Activated CD4-positive, alpha-beta memory T cell treated with anti-CD3 and anti-CD28 coated beads for 36 hours (primary cell): ENCODE results near the gene JCAD. TPM values are rescaled to one million over a fixed set of nuclear protein-coding genes. Genes with fewer than 3 reads are reported as not detected.
"Not testable (repeated sequence)": the region's sequence is repeated elsewhere in the genome, so short reads cannot be mapped to it uniquely, and the experiment has no call there.

Experiments
- CTCF ChIA-PET: fragments of 350-600 bp; sonication (Branson Sonifier 250); formaldehyde crosslinking; loops from one replicate; lab custom pipeline; 2021; ENCODE audit warnings: antibody characterized with exemption, inconsistent platforms; lab: Charles Lee
- POLR2A ChIA-PET: fragments of 350-600 bp; sonication (Branson Sonifier 250); formaldehyde crosslinking; loops from one replicate; lab custom pipeline; 2021; ENCODE audit warnings: antibody characterized with exemption; lab: Charles Lee
- DNase-seq: peaks from one replicate; pipeline ENCODE4 v3.0.0-alpha.2; 2020
- H3K27ac Mint-ChIP-seq: one replicate; pipeline ENCODE4 v1.8.0; 2021; ENCODE audit warnings: mixed read lengths
- H3K27me3 Mint-ChIP-seq: one replicate; pipeline ENCODE4 v1.8.0; 2021; ENCODE audit warnings: mixed read lengths
- H3K36me3 Mint-ChIP-seq: one replicate; pipeline ENCODE4 v1.8.0; 2021; ENCODE audit warnings: mixed read lengths
- H3K4me1 Mint-ChIP-seq: one replicate; pipeline ENCODE4 v1.8.0; 2021; ENCODE audit warnings: low read depth, mixed read lengths
- H3K4me3 Mint-ChIP-seq: one replicate; pipeline ENCODE4 v1.8.0; 2021; ENCODE audit warnings: mild to moderate bottlenecking, mixed read lengths
- H3K9me3 Mint-ChIP-seq: one replicate; pipeline ENCODE4 v1.8.0; 2021; ENCODE audit warnings: mixed read lengths
- intact Hi-C: fragments of 100-400 bp; cut with micrococcal nuclease; formaldehyde crosslinking; loops from one replicate; pipeline ENCODE4 v1.15.1; 2023
- total RNA-seq, 2 experiments: library from RNA; stranded (reverse); gene quantifications; one replicate each; pipeline ENCODE4 v1.2.3, GENCODE V29; 2021

JCAD gene
- total RNA-seq, 2 experiments from 2014 or later = 0.05 TPM; not detected in 1

DNA sequence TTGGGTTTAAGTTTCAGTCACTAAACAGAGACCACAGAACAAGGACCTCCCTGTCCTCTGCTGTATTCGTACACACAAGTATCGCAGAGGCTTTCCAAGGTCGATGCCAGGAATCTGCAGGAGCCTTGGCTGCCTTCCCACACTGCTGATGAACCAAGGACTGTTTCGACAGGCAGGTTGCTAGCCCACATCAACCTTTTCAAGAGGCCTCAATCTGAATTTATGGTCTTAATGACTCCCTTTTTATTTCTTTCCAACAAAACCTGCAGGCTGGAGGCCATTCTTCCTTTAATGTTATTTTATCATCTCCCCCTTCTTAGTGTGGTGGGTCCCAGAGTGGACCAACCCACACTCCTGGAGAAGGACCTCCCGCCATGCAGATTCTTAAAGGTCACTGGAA is 45.6 kb downstream of the JCAD start:
- peaks cover 36% of the 10 kb centered on the region for H3K27me3 Mint-ChIP-seq
- intact Hi-C loops = no loop called here
- H3K27ac Mint-ChIP-seq = no peak overlapping the region
- no peak overlapping the region for H3K4me3 Mint-ChIP-seq
- H3K4me1 Mint-ChIP-seq = peaks cover 5% of the 10 kb centered on the region
- ChIA-PET CTCF (no interaction called here), POLR2A (no interaction called here)
- H3K9me3 Mint-ChIP-seq = no peaks in the 10 kb centered on the region
- DNase-seq = no peak
- no peaks in the 10 kb centered on the region for H3K36me3 Mint-ChIP-seq

DNA sequence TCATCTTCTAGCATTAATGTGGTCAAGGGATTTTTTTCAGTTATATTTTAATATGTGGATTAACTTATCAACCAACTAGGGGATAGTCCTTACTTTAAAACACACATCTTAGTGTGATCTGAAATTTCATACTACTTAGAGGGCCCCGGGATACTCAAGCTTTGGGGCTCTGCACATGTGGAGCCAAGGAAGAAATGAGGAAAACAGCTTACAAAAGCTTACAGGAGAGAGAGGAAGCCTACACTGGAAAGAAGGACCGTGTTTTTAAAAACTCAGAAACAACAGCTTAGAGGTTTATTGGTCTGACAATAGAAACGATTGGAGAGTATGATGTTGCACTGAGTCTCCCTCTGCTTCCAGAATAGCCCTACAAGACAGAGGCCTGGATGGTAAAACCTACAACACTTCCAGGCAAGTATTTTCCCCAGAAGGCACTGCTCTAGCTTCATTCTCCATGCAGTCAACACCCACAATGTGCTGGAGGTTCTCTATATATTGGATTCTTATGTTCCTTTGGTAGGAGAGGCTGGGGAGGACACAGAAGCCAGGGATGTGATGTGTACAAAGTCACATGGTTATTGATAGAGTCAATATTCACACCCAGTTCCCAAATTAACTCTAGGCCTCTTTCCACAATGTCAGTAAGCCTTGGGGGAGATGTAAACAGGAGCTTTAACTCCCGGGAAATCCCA is 47.3 kb downstream of the JCAD start:
- H3K27ac Mint-ChIP-seq = no peak overlapping the region
- DNase-seq = no peak
- no peak overlapping the region for H3K4me3 Mint-ChIP-seq
- ChIA-PET CTCF (interaction anchor here (1.5 to 6.0 kb wide), 3 partner anchors 10 to 15 kb away, joined by 5 to 23 read pairs (median 17); no protein-coding TSS in a partner anchor), POLR2A (no interaction called here)
- peaks cover 32% of the 10 kb centered on the region for H3K27me3 Mint-ChIP-seq
- no peaks in the 10 kb centered on the region for H3K36me3 Mint-ChIP-seq
- intact Hi-C loops = no loop called here
- no peaks in the 10 kb centered on the region for H3K9me3 Mint-ChIP-seq
- peaks cover 9% of the 10 kb centered on the region for H3K4me1 Mint-ChIP-seq

DNA sequence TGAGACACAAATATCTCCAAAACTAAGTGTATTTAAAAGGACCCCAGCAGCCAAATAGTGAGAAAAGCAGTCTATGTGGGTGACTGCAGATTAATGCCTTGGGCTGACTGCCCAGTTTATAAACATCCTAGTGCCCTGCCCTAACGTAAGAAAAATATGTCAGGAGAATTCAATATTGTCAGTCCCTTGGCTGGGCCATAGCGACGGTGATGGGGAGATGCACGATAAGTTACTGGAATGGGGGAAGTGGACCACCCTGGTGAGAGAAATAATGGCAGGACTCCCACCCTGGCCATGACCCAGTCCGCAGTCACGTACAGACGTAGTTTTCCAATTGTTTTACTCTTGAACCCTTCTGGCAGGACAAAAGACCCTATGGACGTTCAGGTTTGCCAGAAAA is 48.0 kb downstream of the JCAD start:
- H3K27ac Mint-ChIP-seq = no peak overlapping the region
- H3K27me3 Mint-ChIP-seq = peaks cover 36% of the 10 kb centered on the region
- DNase-seq = no peak
- peaks cover 9% of the 10 kb centered on the region for H3K4me1 Mint-ChIP-seq
- H3K36me3 Mint-ChIP-seq = no peaks in the 10 kb centered on the region
- no peaks in the 10 kb centered on the region for H3K9me3 Mint-ChIP-seq
- ChIA-PET POLR2A (no interaction called here), CTCF (interaction anchor here (2.4 to 6.0 kb wide), 2 partner anchors 10 to 13 kb away, joined by 17 to 23 read pairs; no protein-coding TSS in a partner anchor)
- H3K4me3 Mint-ChIP-seq = no peak overlapping the region
- intact Hi-C loops = no loop called here

DNA sequence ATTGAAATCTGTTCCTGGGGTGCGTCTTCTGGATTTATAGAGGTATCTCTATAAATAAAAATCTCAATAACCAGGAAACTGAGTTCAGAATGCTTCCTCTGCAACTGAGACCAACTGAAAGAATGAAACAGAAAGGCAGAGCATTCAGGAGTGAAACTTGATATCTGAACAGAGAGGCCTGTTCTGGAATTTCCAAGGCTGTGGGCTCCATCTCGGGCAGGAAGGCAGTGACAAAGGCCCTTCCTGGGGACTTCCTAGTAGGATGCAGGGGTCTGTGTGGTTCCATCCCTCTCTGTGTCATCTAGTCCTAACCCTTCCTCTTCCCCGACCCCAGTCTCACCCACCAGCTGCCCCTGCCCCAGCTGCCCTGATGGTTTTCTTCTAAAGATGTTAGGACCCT is 52.0 kb downstream of the JCAD start:
- ChIA-PET CTCF (interaction anchor here (6.0 kb wide), 1 partner anchor 9 kb away, joined by 23 read pairs; no protein-coding TSS in a partner anchor), POLR2A (no interaction called here)
- peaks cover 10% of the 10 kb centered on the region for H3K4me1 Mint-ChIP-seq
- no peaks in the 10 kb centered on the region for H3K36me3 Mint-ChIP-seq
- no peaks in the 10 kb centered on the region for H3K9me3 Mint-ChIP-seq
- no peak overlapping the region for H3K27ac Mint-ChIP-seq
- intact Hi-C loops = loop anchor here (10.0 kb wide), 1 partner anchor 367 kb away; no protein-coding TSS in a partner anchor
- H3K27me3 Mint-ChIP-seq = peaks cover 36% of the 10 kb centered on the region
- H3K4me3 Mint-ChIP-seq = no peak overlapping the region
- no peak for DNase-seq

DNA sequence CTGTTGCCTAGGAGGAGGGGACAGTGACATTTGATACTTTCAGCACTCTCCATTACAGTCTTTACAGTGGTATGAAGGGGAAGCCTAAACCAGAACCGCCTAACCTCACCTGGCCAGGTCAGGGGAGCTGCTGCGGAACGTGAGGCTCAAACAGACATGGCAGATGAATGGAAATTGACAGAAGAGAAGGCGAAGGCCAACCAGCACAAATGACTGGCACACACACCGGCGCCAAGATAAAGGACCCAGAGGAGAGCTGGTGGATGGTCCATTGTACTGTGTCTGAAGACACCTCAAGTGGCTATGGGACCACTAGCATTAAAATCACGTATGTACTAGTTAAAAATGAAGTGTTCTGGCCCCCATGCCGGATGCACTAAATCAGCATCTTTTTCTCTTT is 53.0 kb downstream of the JCAD start:
- Mint-ChIP-seq H3K4me3 (no peak overlapping the region), H3K9me3 (no peaks in the 10 kb centered on the region), H3K27me3 (peaks cover 37% of the 10 kb centered on the region), H3K27ac (no peak overlapping the region), H3K4me1 (peaks cover 10% of the 10 kb centered on the region), H3K36me3 (no peaks in the 10 kb centered on the region)
- CTCF ChIA-PET = interaction anchor here (6.0 kb wide), 1 partner anchor 8 kb away, joined by 23 read pairs; no protein-coding TSS in a partner anchor
- intact Hi-C loops = loop anchor here (10.0 kb wide), 1 partner anchor 368 kb away; no protein-coding TSS in a partner anchor
- DNase-seq = no peak
- POLR2A ChIA-PET = no interaction called here

DNA sequence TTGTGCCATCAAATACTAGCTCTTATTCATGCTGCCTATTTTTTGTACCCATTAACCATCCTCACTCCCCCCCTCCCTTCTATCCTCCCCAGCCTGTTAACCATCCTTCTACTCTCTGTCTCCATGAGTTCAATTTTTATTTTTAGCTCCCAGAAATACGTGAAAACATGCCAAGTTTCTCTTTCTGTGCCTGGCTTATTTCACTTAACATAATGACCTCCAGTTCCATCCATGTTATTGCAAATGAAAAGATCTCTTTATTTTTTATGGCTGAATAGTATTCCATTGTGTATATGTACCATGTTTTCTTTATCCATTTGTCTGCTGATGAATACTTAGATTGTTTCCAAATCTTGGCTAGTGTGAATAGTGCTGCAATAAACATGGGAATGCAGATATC is 54.3 kb downstream of the JCAD start:
- DNase-seq, H3K9me3 Mint-ChIP-seq, POLR2A ChIA-PET, CTCF ChIA-PET, H3K27ac Mint-ChIP-seq, H3K36me3 Mint-ChIP-seq, H3K4me3 Mint-ChIP-seq: not testable (repeated sequence)
- intact Hi-C loops = loop anchor here (10.0 kb wide), 1 partner anchor 370 kb away; no protein-coding TSS in a partner anchor
- Mint-ChIP-seq H3K27me3 (peaks cover 38% of the 10 kb centered on the region), H3K4me1 (peaks cover 10% of the 10 kb centered on the region)

DNA sequence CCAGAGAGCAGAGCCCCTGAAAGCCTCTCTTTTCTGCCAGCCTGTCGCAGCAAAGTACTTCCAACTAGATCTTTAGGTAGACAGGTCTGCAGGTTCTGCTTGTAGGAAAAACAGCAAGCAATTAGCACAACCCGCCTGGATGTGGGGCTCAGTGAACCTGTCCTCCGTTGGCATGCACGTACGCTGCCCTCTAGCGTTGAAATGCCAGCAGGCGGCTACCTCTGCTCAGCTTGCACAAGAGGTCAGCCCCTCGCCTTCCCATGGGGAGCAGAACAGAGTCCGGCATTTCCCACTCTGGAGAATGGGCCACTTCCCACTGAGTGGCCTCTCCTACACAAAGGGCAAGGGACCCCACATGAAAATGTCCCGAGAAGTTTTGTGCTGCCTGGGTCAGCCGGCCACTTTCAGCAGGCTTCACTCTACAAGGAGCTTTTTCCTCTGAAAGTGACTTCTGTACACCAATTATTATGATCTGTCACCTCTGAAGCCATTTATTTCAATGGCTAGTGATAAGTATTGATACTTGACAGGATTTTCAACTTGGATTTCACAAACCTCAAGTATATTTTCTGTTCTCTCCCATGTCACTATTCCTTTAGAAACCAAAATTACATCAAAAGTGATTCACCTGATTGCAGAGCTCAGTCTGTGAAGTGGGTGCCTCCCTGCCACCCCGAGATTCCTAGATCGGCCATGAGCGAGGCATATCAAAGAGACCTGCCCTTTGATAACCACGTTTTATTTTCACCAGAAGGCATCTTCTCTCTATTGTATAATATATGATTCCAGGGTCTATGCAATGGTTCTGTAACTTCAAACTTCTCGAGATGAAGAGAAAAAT is 56.7 kb downstream of the JCAD start:
- Mint-ChIP-seq H3K9me3 (no peaks in the 10 kb centered on the region), H3K27ac (no peak overlapping the region), H3K4me1 (peaks cover 8% of the 10 kb centered on the region), H3K4me3 (no peak overlapping the region), H3K27me3 (peaks cover 44% of the 10 kb centered on the region), H3K36me3 (no peaks in the 10 kb centered on the region)
- DNase-seq = peak; percentile 77
- ChIA-PET CTCF (interaction anchor here (0.7 to 3.0 kb wide), 12 partner anchors 10 to 589 kb away, joined by 3 to 17 read pairs (median 4); no protein-coding TSS in a partner anchor), POLR2A (interaction anchor here (0.6 kb wide), 1 partner anchor 25 kb away, joined by 3 read pairs; no protein-coding TSS in a partner anchor)
- intact Hi-C loops = loop anchor here (10.0 kb wide), 1 partner anchor 372 kb away; no protein-coding TSS in a partner anchor

DNA sequence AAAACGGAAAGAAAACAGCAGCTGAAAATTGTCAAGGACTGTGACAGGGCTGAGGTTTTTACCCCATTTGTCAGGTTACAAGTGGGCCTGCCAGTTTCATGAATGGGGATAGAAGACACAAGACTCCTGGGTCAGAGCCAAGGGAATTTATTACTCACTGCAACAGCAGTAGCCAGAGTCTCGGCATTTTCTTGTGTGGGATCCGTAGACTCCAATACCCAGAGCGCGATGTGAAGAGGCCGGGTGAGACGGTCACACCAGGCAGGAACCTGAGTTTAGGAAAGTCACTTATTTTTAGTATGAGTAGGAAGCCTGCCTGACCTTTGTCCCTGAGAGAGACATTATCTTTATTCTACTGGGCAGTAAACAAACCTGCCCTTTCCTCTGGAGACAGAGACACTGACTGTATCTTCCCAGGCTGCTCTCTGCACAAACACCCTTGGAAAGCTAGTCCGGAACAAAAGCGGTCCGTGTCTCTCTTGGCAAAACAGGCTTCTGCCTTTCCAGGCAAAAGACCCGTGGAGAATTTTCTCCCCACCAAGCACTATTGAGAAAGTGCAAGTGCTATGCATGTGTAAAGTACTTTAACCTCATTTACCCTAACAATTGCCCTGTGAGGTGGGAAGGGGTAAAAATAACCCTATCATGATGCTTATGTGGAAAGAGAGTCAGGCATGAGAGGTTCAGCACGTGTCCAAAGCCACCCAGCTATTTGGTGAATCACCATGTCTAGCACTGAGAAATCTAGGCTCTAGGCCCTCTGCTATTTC is 58.4 kb downstream of the JCAD start:
- H3K27ac Mint-ChIP-seq = no peak overlapping the region

DNA sequence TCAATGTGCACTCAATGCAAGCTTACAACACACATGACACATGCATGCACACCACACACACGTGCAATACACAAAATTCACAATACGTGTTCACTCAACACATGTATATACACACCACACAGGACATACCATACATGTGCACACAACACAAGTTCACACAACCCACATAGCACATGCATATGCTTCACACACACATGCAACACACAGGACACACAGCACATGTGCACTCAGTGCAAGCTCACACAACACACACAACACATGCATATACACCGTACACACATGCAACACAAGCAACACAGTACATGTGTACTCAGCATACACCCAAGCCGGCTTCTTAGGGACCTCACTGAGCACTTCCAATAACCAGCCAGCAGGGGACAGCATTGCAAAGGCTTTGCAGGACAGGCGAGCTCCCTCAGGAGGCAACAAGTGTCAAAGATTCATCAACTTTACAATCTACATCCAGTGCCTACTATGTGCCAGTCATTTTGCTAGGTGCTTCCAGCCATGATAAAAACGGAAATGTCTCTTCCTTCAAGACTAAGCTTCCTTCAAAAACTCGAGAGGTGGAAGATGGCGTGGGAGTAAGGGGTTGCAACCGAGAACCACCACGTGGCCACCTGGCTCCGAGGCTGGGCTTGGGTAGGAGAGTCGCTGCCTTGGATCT is 61.1 kb downstream of the JCAD start:
- Mint-ChIP-seq H3K4me3 (no peak overlapping the region), H3K4me1 (peaks cover 5% of the 10 kb centered on the region), H3K27ac (no peak overlapping the region), H3K27me3 (peaks cover 53% of the 10 kb centered on the region), H3K9me3 (no peaks in the 10 kb centered on the region), H3K36me3 (no peaks in the 10 kb centered on the region)
- intact Hi-C loops = loop anchor here (1.0 kb wide), 2 partner anchors 29 to 243 kb away; no protein-coding TSS in a partner anchor
- DNase-seq = peak; percentile 83
- CTCF ChIA-PET = interaction anchor here (0.6 to 2.7 kb wide), 40 partner anchors 9 to 593 kb away, joined by 3 to 23 read pairs (median 3); no protein-coding TSS in a partner anchor
- POLR2A ChIA-PET = no interaction called here

More for the DNA sequence above, 58.4 kb downstream of the JCAD start:
- Mint-ChIP-seq H3K4me1 (peaks cover 6% of the 10 kb centered on the region), H3K27me3 (peaks cover 46% of the 10 kb centered on the region), H3K4me3 (no peak overlapping the region), H3K36me3 (no peaks in the 10 kb centered on the region), H3K9me3 (no peaks in the 10 kb centered on the region)
- intact Hi-C loops = loop anchor here (10.0 kb wide), 1 partner anchor 374 kb away; no protein-coding TSS in a partner anchor
- DNase-seq = no peak
- ChIA-PET CTCF (interaction anchor here (1.1 to 3.0 kb wide), 7 partner anchors 11 to 240 kb away, joined by 3 to 17 read pairs (median 4); no protein-coding TSS in a partner anchor), POLR2A (no interaction called here)

DNA sequence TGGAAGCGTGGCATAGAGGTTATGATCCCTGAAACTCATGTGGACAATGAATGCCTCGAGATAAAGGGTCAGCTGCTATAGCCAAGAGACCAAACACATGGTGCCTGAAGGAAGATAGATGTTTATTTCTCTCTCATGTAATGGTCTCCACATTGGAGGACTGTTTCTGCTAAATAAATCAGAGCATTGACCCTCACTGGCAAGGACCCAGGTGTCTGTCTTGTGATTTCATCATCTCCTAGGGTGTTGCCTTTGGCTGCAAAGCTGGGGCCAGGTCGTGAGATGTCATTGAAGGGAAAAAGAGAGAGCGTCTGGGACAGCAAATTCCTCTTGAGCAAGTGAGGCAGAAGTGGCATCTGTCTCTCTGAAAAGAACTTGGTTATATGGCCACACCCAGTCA is 64.6 kb downstream of the JCAD start:
- ChIA-PET CTCF (no interaction called here), POLR2A (no interaction called here)
- intact Hi-C loops = no loop called here
- Mint-ChIP-seq H3K4me3 (no peak overlapping the region), H3K9me3 (no peaks in the 10 kb centered on the region), H3K4me1 (no peaks in the 10 kb centered on the region), H3K36me3 (no peaks in the 10 kb centered on the region), H3K27me3 (peaks cover 59% of the 10 kb centered on the region), H3K27ac (no peak overlapping the region)
- DNase-seq = no peak

DNA sequence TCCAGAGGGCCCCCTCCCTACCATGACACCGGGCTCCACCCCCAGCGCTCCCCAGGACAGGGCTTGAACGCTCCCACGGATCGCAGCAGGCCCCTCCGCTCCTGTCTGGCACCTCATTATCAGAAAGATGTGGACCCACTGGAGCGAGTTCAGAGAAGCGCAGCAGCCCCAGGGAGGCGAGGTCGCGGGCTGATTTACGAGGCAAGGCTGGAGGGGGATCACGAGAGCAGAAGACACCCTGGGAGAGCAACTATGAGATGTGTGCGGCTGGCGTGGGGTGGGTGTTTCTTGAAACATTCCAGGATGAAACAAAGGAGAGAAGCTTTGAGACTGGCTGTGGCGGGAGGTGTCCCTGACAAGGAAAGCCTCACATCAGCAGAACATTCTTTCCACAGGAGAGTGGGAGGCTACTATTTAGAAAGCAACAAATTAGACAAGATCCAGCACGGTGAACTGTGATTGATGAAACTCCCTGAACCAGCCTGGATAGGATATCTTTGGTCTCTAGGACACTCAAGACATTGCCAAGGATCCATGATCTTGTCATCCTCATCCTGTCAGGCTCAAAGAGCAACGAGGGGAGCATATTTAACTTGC is 66.0 kb downstream of the JCAD start:
- ChIA-PET POLR2A (no interaction called here), CTCF (no interaction called here)
- no peak for DNase-seq
- H3K27me3 Mint-ChIP-seq = peaks cover 56% of the 10 kb centered on the region
- no peak overlapping the region for H3K27ac Mint-ChIP-seq
- H3K4me1 Mint-ChIP-seq = no peaks in the 10 kb centered on the region
- no peaks in the 10 kb centered on the region for H3K9me3 Mint-ChIP-seq
- H3K36me3 Mint-ChIP-seq = no peaks in the 10 kb centered on the region
- no peak overlapping the region for H3K4me3 Mint-ChIP-seq
- intact Hi-C loops = no loop called here
